Astrocyte of the spinal cord (primary cell): ENCODE data around the gene UBE2J1.
"Not testable (repeated sequence)": the region's sequence is repeated elsewhere in the genome, so short reads cannot be mapped to it uniquely, and the experiment has no call there.

Experiments
- DNase-seq: peaks from one replicate; pipeline ENCODE4 v3.0.0; 2011; ENCODE audit warnings: low read depth, low spot score
- H3K4me3 ChIP-seq: 2 replicates; pipeline ENCODE4 v1.5.1; 2011; ENCODE audit warnings: low read depth, mild to moderate bottlenecking, low read length, moderate library complexity
- in situ Hi-C: cut with HindIII; loops from 2 replicates; pipeline ENCODE4 v1.10.0; 2017; ENCODE audit warnings: low sequenced_read_pairs
- TF ChIP-seq, protein P1 (sequence below): IDR thresholded peaks from 2 replicates; pipeline ENCODE4 v1.5.1; 2012; ENCODE audit warnings: low read depth, mild to moderate bottlenecking, low read length, inconsistent platforms

The UBE2J1 gene, protein sequence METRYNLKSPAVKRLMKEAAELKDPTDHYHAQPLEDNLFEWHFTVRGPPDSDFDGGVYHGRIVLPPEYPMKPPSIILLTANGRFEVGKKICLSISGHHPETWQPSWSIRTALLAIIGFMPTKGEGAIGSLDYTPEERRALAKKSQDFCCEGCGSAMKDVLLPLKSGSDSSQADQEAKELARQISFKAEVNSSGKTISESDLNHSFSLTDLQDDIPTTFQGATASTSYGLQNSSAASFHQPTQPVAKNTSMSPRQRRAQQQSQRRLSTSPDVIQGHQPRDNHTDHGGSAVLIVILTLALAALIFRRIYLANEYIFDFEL

DNA sequence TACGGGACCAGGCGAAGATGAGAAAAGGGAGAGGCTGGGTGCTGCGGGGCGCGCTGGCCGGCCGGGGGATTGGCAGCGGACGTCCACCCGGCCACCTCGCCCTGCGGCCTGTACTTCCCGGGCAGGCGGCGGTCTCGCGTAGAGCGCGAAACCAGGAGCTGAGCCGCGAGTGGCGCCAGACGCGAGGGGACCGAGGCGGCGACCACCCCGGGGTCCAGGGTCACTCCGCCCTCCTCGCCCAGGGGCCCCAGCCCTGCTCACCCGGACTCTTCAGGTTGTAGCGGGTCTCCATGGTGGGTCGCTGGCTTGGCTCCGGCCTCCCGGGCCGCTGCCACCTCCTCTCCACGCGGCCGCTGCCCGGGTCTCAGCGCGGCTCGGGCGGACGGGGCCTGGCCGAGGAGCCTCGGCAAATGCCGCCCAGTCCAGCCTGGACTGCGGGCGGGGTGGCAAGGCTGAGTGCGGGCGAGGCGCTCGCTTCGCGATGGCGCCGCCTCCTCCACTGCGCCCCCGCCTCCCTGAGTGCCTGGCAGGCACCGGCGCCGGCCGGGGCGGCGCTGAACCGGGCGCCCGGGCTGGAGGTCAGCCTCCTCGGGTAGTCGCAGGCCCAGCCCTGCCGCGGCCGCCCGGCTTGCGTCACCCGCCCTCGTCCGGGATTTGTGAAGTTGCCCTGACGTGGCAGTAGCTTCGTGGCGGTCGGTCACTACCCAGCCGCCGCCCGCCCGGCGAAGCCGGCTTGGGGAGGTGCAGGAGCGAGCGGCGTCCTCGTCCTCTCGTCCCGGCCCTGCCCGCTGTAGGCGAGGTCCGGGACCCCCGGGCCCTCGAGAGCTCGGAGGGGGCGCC lies at the start of gene UBE2J1:
Gene UBE2J1 (minus strand): TSS at position 445 of the 840 bp plus-strand sequence. CDS start 153 bp downstream, at position 292.
- DNase-seq: peak; percentile 96
- in situ Hi-C loops: no loop called here

DNA sequence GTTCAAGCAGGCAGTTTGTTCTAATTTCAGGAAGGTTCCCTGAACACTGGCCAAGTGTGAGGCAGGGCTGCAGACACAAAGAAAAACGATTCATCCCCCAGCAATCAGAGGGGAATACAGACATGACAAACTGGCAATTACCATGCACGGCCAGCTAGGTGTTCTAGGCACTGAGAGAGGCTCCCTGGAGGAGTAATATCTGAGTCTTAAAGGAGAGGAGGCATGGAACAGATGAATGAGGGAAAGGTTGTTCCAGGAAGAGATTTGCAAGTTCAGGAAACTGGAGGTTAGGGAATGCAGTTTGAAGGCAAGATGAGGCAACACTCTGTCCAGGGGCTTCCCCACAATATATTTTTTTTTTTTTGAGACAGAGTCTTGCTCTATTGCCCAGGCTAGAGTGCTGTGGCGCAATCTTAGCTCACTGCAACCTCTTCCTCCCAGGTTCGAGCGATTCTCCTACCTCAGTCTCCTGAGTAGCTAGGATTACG lies 48.4 kb upstream of the UBE2J1 start:
- in situ Hi-C loops: no loop called here
- TF ChIP-seq, protein P1, sequence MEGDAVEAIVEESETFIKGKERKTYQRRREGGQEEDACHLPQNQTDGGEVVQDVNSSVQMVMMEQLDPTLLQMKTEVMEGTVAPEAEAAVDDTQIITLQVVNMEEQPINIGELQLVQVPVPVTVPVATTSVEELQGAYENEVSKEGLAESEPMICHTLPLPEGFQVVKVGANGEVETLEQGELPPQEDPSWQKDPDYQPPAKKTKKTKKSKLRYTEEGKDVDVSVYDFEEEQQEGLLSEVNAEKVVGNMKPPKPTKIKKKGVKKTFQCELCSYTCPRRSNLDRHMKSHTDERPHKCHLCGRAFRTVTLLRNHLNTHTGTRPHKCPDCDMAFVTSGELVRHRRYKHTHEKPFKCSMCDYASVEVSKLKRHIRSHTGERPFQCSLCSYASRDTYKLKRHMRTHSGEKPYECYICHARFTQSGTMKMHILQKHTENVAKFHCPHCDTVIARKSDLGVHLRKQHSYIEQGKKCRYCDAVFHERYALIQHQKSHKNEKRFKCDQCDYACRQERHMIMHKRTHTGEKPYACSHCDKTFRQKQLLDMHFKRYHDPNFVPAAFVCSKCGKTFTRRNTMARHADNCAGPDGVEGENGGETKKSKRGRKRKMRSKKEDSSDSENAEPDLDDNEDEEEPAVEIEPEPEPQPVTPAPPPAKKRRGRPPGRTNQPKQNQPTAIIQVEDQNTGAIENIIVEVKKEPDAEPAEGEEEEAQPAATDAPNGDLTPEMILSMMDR: no peak
- no peak overlapping the region for H3K4me3 ChIP-seq
- DNase-seq: no peak

More for the DNA sequence above, at the start of gene UBE2J1:
- peak within 1 kb of the TSS; percentile 78 for H3K4me3 ChIP-seq
- TF ChIP-seq, protein P1: no peak

DNA sequence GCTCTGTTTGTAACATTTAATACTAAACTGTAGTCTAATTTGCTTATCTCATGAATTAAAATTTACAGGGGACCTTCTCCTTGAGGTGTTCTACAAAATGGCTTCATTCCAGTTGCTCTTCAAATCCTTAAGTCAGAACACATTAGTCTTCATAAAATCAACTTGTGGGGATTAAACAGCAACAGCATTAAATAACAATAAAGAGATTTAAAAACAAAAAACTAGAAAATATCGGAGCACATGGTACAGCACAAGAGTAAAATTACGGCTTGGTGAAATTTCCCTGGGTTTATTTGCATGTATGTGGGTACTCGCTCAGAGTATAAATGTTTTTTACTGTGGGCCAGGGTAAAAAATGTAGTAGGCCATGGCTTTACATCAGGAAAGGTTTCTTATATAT lies 47.5 kb upstream of the UBE2J1 start:
- no peak overlapping the region for H3K4me3 ChIP-seq
- in situ Hi-C loops: no loop called here
- TF ChIP-seq, protein P1: no peak
- DNase-seq: no peak

DNA sequence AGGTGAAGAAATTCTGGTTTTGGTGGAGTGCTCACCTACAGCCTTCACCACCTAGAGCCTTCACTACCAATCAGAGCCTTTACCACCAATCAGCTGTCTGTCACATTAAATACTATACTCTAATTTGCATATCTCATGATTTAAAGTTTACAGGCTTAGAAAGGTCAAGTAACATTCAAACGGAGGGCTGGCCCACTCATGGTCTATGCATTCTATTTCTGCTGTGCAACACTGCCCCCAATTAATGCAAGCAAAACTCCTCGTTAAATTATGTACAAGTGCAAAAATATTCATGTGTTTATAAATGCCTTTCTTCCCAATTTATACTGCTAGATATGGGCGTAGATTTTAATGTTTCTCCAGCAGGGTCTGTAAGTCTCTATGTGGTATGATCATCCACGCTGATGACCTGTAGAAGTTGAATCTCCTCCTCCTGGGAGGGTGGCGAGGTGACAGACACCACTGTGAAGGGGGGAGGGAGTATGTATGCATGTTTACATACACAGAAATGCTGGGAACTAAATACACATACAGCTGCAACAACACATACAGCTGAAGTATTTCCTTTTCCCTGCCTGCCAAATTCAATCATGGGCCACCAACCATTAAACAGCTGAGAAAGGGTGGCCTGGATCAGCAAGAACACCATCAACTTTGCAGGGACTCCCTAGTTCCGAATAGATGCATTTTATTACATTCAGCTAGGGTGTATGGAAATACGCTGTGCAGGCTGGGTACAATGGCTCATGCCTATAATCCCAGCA lies 46.4 kb upstream of the UBE2J1 start:
- TF ChIP-seq, protein P1: no peak
- in situ Hi-C loops: no loop called here
- no peak for DNase-seq
- no peak overlapping the region for H3K4me3 ChIP-seq

DNA sequence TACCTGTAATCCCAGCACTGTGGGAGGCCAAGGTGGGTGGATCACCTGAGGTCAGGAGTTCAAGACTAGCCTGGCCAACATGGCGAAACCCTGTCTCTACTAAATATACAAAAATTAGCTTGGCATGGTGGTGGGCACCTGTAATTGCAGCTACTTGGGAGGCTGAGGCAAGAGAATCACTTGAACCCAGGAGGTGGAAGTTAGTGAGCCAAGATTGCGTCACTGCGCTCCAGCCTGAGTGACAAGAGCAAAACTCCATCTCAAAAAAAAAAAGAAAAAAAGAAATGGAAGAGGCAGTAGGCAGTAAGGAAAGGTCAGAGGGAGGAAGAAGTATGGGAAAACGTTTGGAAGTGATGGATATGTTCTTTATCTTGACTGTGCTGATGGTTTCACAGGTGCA lies 45.4 kb upstream of the UBE2J1 start:
- H3K4me3 ChIP-seq, in situ Hi-C loops, DNase-seq: not testable (repeated sequence)

DNA sequence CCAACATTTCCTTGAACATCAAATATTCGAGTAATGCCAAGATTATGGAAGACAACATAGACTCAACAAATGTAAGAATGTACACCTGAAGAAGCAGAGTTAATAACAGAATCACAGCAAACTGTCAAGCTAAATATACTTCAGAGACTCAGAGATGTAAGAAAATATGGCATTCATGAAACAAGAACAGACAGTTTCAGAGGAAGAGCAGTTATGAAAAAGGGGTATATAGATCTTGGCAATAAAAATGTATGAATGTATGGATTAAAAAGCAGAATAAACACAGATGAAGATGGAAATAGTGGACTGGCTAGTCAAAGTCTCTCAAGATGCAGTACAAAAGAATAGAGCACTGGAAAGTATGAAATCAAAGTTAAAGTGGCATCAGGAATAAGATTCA lies 41.1 kb upstream of the UBE2J1 start:
- no peak overlapping the region for H3K4me3 ChIP-seq
- in situ Hi-C loops: no loop called here
- no peak for DNase-seq
- TF ChIP-seq, protein P1: no peak
